NB4 (cell line): ENCODE results near the gene MGAT1.
A peak's percentile ranks its signal among the peaks of the same experiment; 100 is the strongest.

Source experiments
- DNase-seq: peaks from one replicate; pipeline ENCODE4 v3.0.0; 2010; ENCODE audit warnings: low read depth
- H3K4me3 ChIP-seq: one replicate; pipeline ENCODE4 v1.5.1; 2011; ENCODE audit warnings: mild to moderate bottlenecking, low read depth, low read length, moderate library complexity
- CTCF ChIP-seq: IDR thresholded peaks from one replicate; pipeline ENCODE4 v1.5.1; 2012; ENCODE audit warnings: low read depth, low read length
- MAX ChIP-seq: IDR thresholded peaks from 2 replicates; pipeline ENCODE4 v1.6.1; 2011; ENCODE audit warnings: low read depth, low read length
- MYC ChIP-seq: IDR thresholded peaks from 2 replicates; pipeline ENCODE4 v1.6.1; 2011; ENCODE audit warnings: low read depth, low read length
- POLR2A ChIP-seq: IDR thresholded peaks from 2 replicates; pipeline ENCODE4 v1.6.1; 2011; ENCODE audit warnings: mild to moderate bottlenecking; ENCODE audit not compliant: insufficient read length; ENCODE audit errors: extremely low read depth

The MGAT1 gene

GRCh38 chr5:180810959-180811622 lies 8.5 kb upstream of the MGAT1 start:
- DNase-seq: peak; percentile 72
- peak overlapping the region; percentile 73 for H3K4me3 ChIP-seq
- TF ChIP-seq POLR2A (no peak), CTCF (no peak), MAX (peak; percentile 25; the same call in 1 of the 2 replicates), MYC (peak; percentile 43; the same call in 1 of the 2 replicates)

GRCh38 chr5:180810210-180810958 lies 7.8 kb upstream of the MGAT1 start:
- TF ChIP-seq CTCF (no peak), MYC (peak; percentile 65), POLR2A (peak; percentile 78)
- peak; percentile 95 for DNase-seq
- peak overlapping the region; percentile 73 for H3K4me3 ChIP-seq

GRCh38 chr5:180809403-180810209 lies 7.0 kb upstream of the MGAT1 start:
- H3K4me3 ChIP-seq: peak overlapping the region; percentile 84
- DNase-seq: peak; percentile 91
- TF ChIP-seq MAX (peak; percentile 78), CTCF (no peak), MYC (0 out of 2 replicates have a peak, but pooled peaks have one; percentile 48), POLR2A (no peak)

GRCh38 chr5:180808461-180809000 lies 5.9 kb upstream of the MGAT1 start:
- TF ChIP-seq MAX (no peak), CTCF (no peak), MYC (no peak), POLR2A (no peak)
- no peak for DNase-seq
- peak overlapping the region; percentile 84 for H3K4me3 ChIP-seq

- H3K4me3 ChIP-seq: peak overlapping the region; percentile 84
- TF ChIP-seq MAX: no peak
- TF ChIP-seq POLR2A: no peak
- no peak for TF ChIP-seq CTCF
- TF ChIP-seq MYC: no peak
These were observed 5.2 kb upstream of the MGAT1 start for GRCh38 chr5:180807654-180808414.

More at GRCh38 chr5:180807654-180808414, 5.2 kb upstream of the MGAT1 start:
- no peak for DNase-seq
